ENCODE results near the gene MBTD1. TPM values are rescaled to one million over a fixed set of nuclear protein-coding genes. Genes with fewer than 3 reads are reported as not detected.
A peak's percentile ranks its signal among the peaks of the same experiment; 100 is the strongest.
"Not testable (repeated sequence)": the region's sequence is repeated elsewhere in the genome, so short reads cannot be mapped to it uniquely, and the experiment has no call there.

MBTD1 gene
- total RNA-seq, result 6.6 TPM
- long read RNA-seq, partial matches to known transcripts, result 2 of 4 reads
- long read RNA-seq, other reads (novel, unspliced or antisense), result 2 of 4 reads

DNA sequence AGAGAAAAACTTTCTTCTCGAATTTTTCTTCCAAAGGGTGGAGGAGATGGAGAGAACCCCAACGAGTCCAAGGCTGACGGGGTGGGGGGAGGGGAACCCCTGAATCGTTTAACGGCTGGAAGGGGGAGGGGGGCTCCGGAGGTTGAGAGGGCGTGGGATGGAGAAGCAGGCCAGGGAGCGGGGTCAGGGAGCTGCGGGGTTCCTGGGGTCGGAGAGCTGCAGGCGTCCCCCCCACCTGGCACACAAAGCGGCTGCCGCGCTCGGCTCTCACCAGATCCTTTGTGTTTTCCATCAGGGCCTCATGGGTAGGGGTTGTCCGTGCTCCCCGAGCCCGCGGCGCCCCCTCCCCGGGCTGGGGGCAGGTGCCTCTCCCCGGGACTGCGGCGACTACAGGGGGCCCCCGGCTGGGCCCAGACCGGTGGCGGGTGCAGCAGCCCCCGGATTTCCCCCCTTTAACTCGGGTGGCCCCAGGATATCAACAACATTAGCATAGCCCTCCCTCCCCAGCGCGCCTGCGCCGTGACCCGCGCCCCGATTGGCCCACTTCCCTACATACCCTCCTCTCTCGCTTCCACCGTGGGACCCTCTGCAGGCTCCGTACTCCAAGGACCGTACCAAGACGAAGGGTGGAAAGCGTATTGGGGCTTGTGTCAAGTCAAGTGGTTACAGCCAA is at the start of gene MBTD1:
TSS of gene MBTD1 (minus strand) at position 486 of the 673 bp plus-strand sequence. CDS start 34,888 bp downstream, outside the sequence.
- peak; percentile 97 for DNase-seq (ENCODE audit: low spot score)
- intact Hi-C loops (cut with DNase I), result loop anchor here (10.0 kb wide), 1 partner anchor 95 kb away; the partner anchor contains the start of gene NME2

DNA sequence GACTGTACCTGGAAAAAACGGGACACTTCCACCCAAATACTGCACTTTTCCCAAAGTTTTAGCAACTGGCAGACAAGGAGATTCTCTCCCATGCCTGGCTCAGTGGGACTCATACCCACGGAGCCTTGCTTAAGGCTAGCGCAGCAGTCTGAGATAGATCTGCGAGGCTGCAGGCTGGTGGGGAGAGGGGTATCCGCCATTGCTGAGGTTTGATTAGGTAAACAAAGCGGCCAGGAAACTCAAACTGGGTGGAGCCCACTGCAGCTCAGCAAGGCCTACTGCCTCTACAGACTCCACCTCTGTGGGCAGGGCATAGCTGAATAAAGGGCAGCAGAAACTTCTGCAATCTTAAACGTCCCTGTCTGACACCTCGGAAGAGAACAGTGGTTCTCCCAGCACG is 45.3 kb upstream of the MBTD1 start:
- DNase-seq (ENCODE audit: low spot score), result no peak
- intact Hi-C loops (cut with DNase I), result no loop called here

DNA sequence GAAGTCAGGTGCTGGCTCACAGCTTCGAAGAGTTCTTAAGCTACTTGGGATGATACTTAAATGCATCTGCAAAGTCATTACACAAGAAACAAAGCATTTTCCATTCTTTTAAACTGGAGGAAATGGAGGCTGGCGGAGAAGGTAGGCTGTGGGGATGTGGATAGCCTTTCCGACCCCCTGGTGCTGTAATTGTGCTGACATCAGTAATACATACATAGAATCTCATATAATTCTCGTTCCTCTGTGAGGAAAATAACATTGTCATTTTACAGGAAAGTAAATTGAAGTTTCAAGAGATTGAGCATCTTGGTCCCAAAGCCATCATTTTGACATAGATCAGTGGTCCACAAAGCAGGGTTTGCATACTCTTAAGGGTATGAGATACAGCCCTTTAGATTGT is 40.0 kb upstream of the MBTD1 start:
- intact Hi-C loops (cut with DNase I), result no loop called here
- DNase-seq (ENCODE audit: low spot score), result no peak

DNA sequence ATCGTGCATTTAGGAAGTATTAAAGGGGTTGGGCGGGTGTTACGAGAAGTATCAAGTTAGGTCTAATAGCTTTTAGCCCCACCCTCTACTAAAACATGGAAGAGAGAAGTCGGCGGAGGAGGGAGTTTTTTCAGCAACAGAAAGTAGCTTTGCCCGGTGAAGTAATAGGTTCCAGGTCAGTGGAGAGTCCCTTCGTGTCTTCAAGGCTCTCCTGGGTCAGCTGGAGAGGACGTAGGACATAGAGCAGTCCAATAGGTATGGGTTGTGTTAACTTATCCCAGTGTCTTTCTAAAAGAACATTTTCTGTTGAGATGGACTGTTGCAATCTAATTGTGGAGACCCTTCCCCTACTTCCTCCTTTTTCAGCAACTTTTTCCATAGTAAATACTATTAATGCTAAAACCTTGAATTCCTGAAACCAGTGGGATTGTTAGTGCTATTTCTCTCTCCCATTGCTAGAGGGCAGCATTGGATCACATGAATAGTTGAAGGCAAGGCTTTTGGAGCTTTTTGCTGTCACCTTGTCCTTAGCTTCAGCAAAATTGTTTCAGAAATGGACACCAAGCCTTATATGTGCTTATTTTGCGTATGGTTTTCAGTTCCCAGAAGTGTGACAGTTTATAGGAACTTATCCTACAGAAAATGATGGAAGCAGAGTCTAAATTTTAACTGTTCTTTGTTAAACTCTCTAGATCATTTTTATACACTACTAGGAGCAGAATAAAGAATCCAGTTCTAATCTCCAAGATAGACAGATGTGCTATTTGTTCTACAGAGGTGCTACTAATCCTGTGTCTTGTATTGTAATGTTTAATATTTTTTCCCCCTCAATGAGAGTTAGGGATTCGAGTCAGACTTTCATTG is 38.9 kb upstream of the MBTD1 start:
- intact Hi-C loops (cut with DNase I), result no loop called here

DNA sequence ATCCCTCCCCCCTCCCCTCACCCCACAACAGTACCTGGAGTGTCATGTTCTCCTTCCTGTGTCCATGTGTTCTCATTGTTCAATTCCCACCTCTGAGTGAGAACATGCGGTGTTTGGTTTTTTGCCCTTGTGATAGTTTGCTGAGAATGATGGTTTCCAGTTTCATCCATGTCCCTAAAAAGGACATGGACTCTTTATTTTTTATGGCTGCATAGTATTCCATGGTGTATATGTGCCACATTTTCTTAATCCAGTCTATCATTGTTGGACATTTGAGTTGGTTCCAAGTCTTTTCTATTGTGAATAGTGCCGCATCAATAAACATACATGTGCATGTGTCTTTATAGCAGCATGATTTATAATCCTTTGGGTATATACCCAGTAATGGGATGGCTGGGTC is 34.5 kb upstream of the MBTD1 start:
- intact Hi-C loops (cut with DNase I); DNase-seq (ENCODE audit: low spot score): not testable (repeated sequence)

More for the DNA sequence above, 38.9 kb upstream of the MBTD1 start:
- no peak for DNase-seq (ENCODE audit: low spot score)

DNA sequence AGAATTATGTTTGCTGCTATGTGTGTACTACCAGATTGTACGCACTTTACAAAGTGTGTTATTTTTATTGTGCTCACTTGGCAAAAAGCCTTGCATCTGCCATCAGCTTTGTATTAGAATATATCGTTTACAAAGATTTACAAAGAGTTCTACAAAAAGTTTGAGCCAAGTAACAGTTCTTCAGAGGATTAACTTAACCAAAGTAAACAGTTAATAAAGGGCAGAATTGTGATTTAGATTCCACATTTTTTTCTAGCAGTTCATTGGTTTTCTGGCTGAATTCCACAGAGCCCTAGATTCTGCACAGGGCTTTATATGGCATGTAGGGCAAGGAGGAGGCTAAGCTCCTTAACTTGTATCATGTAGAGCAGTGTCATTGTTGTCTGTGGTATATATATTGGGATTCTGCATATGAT is 29.9 kb upstream of the MBTD1 start:
- no peak for DNase-seq (ENCODE audit: low spot score)
- intact Hi-C loops (cut with DNase I), result no loop called here

DNA sequence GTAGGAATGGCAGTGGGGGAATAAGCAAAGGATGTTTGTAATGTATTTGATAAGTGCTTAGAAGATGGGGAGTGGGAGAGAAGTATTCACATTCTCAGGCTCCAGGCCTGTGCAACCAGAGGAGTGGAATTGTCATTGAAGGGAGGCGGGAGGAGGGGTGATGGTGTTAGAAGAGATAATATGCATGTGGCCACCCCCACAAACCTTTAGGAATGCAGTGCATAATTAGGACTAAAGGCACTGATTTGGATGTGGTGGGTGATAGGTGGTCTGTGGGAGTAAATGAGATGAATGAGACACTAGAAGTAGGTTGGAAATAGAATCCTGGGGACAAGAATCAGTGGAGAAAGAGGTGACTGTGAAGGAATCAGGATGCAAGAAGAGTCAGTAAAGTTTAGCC is 27.6 kb upstream of the MBTD1 start:
- intact Hi-C loops (cut with DNase I), result no loop called here

DNA sequence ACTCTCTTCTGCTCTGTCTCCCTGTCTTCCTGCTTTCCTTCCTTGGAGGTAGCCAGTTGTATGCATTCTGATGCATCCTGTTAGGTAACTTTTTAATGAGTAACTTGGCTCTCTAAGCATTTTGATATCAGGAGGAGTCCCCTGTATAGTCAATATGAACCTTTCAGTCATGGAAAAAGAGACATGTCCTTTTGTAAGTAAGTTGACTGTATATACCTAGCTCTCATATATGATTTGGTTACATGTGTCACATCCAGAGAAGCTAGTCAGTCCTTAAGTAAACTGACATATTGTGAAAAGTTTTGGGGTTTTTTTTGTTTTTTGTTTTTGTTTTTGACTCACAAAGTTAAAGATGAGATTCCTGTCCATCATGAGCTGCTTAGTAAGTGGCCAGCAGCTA is 19.3 kb upstream of the MBTD1 start:
- no peak for DNase-seq (ENCODE audit: low spot score)
- intact Hi-C loops (cut with DNase I), result no loop called here

More for the DNA sequence above, 27.6 kb upstream of the MBTD1 start:
- DNase-seq (ENCODE audit: low spot score), result no peak

DNA sequence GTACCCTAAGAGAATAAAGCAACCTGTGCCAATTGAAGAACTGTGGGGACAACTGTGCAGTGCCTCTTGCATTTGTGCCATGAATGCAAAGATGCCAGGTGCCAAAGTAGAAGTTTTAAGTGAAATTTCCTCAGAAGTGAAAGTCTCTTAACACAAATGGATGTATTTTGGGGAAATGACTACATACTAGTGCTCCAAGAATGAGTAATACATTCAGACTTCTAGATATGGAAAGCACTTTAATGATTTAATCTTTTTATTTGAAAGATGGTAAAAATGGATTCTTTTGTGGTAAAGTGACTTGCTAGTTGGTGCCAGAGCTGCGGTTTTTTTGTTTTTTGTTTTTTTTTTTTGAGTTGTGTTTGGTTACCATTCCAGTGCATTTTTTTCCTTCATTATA is 15.5 kb upstream of the MBTD1 start:
- DNase-seq (ENCODE audit: low spot score), result no peak
- intact Hi-C loops (cut with DNase I), result no loop called here

DNA sequence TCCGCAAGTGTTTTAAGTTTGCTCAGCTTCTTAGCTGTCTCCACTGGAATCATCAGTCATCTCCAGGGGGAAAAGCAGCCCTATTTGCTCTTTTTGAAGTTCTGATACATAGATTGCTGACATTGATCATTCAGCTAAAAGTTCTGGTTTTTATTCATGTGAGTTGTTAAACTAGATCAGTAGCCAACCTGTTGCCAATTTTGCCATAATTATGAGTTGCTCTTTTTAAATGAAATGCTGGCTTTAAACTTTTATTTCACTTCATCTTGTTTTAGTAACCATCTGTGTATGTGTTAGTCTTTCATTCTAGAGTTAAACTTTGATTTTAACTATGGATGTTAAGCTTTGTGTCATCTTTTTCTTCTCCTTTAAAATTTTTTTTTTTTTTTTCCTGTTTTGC is 13.0 kb upstream of the MBTD1 start:
- DNase-seq (ENCODE audit: low spot score), result no peak
- intact Hi-C loops (cut with DNase I), result no loop called here

DNA sequence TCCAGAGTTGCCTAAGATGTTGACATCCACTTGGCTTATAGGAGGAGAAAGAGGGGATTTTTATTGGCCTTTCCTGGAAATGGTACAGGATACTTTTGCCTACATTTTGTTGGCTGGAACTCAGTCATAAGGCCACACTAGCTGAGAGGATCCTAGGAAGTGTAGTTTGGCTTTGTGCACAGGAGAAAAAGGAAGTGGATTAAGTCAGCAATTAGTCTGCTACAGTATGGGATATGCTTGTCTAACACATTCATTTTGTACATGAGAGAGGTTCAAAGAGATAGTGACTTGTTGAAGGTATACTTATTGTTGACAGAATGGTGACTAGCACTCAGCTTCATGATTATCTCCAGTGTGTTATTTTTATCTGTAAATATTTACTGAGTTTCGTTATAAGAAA is 10.8 kb upstream of the MBTD1 start:
- intact Hi-C loops (cut with DNase I), result no loop called here

DNA sequence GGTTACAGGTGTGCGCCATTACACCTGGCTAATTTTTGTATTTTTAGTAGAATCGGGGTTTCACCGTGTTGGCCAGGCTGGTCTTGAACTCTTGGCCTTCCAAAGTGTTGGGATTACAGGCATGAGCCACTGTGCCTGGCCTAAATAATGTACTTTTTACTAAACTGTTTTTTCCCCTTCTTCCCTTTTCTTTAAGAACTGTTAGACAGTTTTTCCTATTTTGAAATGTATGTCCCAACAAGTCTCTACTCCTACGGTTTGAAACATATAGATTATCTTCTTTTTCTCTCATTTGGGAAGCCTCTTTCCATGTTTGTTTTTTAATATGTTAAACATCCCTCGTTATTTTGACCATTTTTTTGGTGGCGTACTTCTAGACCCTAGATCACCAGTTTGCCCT is 10.1 kb upstream of the MBTD1 start:
- no peak for DNase-seq (ENCODE audit: low spot score)
- intact Hi-C loops (cut with DNase I), result no loop called here

More for the DNA sequence above, 10.8 kb upstream of the MBTD1 start:
- DNase-seq (ENCODE audit: low spot score), result no peak

DNA sequence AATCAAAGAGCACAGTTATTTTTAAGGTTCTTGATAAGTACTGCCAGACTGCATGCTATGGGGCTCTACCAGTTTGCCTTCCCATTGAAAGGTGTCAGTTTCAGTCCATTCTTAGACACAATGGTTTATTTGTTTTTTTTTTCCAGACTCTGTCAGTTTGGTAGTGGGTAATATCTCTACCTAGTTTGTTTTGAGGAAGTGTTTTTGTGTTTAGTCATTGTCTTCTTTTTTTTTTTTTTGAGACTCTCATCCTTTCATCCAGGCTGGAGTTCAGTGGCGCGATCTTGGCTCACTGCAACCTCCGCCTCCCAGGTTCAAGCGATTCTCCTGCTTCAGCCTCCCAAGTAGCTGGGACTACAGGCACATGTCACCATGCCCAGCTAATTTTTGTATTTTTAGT is 4.6 kb upstream of the MBTD1 start:
- DNase-seq (ENCODE audit: low spot score); intact Hi-C loops (cut with DNase I): not testable (repeated sequence)

DNA sequence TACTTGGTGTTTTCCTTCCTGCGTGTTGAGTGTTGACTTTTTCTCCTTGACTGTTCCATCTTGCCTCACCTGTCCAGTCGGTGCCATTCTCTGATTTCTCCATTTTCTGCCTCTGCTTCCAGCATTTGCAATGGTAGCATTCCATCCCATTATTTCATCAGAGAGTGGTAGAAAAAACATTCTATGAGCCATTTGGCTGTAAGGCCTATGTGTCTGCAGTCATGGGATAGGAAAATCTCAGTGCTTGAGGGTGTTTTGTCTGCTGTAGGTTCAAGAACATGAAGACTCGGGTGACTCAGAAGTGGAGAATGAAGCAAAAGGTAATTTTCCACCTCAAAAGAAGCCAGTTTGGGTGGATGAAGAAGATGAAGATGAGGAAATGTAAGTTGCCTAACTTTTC is 3.2 kb upstream of the MBTD1 start:
- DNase-seq (ENCODE audit: low spot score), result no peak
- intact Hi-C loops (cut with DNase I), result no loop called here

DNA sequence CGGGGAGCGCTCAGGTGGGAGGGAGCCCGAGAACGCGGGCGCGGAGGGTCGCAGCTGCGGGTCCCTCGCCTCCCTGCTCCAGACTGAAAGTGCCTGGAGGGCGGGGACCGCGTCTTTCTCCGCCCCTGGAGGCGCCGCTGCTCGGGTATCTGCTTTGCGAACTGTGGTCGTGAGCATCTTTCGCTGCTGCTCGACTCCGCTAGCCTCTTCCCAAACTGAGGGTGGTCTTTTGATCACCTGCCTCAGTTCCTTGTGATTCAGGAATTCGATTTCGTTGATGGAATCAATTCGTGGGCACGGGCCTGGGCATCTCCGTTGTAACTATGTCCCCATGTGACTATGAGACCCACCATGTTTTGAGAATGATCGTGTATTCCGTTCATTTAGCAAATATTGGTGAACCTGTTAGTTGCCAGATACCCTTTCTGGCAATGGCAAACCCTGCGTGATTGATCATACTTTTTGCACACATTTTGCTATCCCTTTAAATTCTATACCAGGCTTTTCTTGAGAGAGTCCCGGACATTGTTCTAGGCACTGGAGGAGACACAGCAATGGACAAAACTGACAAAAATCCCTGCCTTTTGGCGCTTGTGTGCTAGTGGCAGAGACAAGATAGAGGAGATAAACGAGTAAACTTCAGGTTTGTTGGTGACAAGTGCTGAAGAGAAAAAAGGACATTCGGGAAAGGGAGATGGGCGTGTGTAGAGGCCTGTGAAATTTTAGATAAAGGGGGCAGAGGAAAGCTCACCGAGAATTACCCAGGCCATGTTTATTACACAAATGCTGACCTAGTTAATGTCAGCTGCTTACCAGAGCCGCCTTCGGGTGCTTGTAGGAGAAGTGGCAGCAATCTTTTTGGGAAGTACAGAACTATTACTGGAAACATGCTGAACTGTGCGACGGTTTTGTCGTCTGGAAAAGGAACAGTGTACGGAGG is 1.4 kb upstream of the MBTD1 start:
- intact Hi-C loops (cut with DNase I), result no loop called here
- peak; percentile 88 for DNase-seq (ENCODE audit: low spot score)

DNA sequence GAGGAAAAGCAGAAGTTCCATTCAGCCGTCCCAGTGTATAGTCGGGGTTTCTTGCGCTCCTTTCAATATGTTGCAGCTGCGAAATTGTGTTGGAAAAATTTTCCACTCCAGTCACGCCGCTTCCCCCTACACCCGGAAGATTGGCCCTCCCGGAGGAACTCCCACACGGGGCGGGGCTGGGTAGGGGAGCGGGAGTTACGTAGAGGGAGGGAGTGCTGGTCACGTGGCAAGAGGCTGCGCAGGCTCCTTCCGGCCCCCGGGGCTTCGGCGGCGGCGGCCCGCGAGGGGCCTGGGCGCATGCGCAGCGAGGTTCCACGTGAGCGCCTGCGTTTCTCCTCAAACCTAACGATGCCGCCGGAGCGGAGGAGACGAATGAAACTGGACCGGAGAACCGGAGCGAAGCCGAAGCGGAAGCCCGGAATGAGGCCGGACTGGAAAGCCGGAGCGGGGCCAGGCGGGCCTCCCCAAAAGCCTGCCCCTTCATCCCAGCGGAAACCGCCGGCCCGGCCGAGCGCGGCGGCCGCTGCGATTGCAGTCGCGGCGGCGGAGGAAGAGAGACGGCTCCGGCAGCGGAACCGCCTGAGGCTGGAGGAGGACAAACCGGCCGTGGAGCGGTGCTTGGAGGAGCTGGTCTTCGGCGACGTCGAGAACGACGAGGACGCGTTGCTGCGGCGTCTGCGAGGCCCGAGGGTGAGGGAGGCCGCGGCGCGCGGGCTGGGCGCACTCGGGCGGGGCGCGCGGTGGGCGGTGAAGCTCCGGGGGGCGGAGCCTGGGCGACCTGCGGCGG is 581 bp upstream of the MBTD1 start, which contains the start of gene UTP18:
TSS of gene UTP18 (plus strand) at position 310 of the 787 bp plus-strand sequence. CDS start at position 349, 39 bp downstream.
- peak; percentile 99 for DNase-seq (ENCODE audit: low spot score)
- intact Hi-C loops (cut with DNase I), result no loop called here

DNA sequence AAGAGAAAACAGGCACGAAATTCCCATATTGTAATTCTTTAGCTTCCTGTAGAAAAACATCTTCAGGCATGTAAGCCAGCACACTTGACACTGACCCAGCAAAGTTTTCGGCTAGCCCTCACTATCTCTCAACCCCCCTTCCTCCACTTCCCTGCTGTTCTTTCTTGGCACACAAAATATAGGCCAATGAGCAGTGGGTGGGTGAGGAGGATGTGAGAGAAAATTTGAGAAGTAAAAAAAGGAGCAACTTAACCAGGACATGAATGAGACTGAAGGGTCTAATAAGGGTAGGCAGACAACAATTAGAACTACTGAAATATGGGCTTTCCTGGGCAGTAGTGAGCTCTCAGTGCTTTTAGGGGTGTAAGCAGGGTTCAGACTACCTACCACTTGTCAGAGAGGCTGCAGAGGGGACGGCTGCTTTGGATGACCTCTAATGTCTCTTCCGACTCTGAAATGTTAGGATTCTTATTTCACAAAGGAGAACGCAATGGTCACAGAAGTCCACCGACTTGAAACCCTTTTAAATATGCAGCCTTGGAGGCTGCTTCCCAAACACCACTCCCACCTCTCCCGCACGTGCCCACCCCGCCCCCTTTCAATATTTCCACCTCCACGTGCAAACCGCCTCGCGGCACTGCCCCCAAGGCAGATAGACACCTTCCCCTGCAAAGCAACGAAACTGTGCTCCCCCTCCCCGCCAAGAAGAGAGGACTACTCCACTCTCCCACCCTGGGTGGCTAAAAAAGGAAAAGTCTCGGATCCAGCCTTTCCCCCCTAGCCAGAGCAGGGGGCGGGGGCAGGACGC is 889 bp downstream of the MBTD1 start:
- intact Hi-C loops (cut with DNase I), result loop anchor here (10.0 kb wide), 1 partner anchor 94 kb away; the partner anchor contains the start of gene NME2
- DNase-seq (ENCODE audit: low spot score), result no peak

Measured in cardiac septum (tissue), 1 donor.